Measurements from ENCODE around the gene RASA4.
"Not testable (repeated sequence)": the region's sequence is repeated elsewhere in the genome, so short reads cannot be mapped to it uniquely, and the experiment has no call there.

- not testable (repeated sequence) for TF ChIP-seq SUZ12 (IDR thresholded peaks at IDR 0.05; ENCODE audit: extremely low read depth, insufficient read depth, insufficient read length); YY1 (IDR thresholded peaks at IDR 0.05; ENCODE audit: insufficient read depth, insufficient read length)
Observed at GRCh38 chr7:102611675-102612325, 4.8 kb downstream of the RASA4 start.
